Hematopoietic multipotent progenitor cell treated with erythropoietin and hydrocortisone succinate and interleukin-3 and kit ligand, for 15 days (in vitro differentiated cells): ENCODE measurements around the gene HAVCR1.
"Not testable (repeated sequence)": the region's sequence is repeated elsewhere in the genome, so short reads cannot be mapped to it uniquely, and the experiment has no call there.

Source experiments
- DNase-seq: peaks from one replicate; pipeline ENCODE4 v3.0.0-alpha.2; 2015; ENCODE audit warnings: low spot score

HAVCR1 gene

DNA sequence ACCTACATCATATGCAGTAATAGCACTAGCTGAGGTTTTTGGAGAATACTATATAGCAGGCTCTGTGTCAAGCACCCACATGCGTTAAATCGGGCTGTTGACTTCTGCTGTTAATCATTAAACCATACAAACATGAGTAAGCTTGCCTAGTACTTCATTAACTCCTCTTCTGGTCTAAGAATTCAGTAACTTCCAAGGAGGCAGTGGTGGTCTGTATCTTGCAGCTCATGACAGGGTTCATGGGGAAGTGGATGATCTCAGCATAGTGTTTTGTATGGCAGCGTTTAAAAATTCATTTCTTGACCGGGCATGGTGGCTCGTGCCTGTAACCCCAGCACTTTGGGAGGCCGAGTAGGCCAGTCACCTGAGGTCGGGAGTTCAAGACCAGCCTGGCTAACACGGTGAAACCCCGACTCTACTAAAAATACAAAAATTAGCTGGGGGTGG, at the start of gene HAVCR1:
HAVCR1 (minus strand) TSS at position 24 of the 447 bp plus-strand sequence. CDS start 1,173 bp downstream, outside the sequence.
- DNase-seq, result no peak

DNA sequence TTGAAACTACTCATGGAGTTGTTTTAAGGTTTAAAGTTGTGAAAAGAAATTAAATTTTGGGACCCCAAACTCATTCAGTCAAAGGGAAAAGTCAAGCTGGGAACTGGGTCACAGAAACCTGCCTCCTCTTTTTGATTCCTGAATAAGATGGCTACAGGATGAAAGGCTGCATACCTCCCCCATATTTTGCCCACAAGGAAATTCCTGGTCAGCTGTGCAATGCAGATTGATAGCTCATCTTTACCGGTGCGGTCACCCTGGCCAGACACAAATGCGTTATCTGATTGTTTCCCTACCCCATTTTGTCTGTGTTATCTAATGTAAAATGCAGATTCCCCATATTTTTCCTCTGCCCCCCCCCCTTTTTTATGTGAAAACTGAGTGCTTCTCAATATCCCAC, 48.6 kb upstream of the HAVCR1 start:
- DNase-seq, result no peak

DNA sequence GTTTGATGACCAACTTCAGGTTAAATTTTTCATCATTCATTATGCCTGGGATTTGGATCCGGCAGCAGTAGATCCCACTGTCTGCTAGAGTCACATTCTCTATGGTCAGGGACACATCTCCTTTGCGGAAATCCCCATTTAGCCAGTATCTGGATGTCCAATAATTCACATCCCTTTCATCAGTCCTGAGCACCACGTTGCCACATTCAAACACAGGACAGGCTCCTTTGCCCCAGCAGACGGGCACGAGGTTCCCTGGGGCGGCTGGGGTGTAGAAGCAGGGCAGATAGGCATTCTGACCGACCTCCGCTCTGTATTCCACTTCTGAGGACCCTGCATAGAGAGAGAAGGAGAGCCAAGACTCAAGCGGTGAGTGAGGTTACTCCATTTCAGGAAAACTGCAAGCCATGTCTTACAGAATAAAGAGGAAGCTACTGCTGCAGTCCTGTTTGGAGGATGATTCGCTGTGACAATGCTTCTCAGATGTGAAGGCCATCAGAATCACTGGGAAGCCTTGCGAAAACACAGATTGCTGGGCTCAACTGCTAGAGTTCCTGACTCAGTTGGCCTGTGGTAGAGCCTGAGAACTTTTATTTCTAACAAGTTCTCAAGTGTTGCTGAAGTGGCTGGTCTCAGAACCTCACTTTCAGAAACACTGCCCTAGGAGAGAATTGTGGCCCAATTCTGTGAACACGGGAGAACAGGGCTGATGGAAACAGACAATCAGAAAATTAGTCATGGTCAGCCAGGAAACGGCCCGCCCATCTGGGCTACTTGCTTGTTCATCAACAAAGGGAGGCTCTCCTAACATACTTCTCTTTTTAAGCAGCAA, 47.9 kb upstream of the HAVCR1 start:
- DNase-seq, result no peak

DNA sequence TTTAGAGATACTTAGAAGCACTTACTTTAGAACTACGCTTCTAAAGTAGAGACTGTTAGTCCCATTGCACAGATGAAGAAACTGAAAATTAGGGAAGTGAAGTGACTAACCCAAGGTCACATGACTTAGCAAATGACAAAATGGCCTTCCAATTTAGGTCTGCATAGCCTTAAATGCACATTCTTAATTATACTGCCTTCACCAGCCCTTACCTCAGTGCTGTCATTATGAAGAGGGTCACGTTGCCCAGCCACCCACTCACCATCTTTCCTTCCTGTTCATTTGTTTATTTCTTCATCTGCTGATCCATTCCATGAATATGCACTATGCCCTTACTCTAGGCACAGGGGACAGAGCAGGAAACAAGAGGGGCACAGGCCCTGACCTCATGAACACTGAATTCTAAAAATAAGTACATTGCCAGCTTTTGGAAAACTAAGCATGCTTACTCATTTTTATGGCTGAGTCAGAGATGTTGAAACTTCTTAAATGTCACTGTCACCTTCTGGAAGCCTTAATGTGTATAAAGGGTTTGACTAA, 41.3 kb upstream of the HAVCR1 start:
- no peak for DNase-seq

DNA sequence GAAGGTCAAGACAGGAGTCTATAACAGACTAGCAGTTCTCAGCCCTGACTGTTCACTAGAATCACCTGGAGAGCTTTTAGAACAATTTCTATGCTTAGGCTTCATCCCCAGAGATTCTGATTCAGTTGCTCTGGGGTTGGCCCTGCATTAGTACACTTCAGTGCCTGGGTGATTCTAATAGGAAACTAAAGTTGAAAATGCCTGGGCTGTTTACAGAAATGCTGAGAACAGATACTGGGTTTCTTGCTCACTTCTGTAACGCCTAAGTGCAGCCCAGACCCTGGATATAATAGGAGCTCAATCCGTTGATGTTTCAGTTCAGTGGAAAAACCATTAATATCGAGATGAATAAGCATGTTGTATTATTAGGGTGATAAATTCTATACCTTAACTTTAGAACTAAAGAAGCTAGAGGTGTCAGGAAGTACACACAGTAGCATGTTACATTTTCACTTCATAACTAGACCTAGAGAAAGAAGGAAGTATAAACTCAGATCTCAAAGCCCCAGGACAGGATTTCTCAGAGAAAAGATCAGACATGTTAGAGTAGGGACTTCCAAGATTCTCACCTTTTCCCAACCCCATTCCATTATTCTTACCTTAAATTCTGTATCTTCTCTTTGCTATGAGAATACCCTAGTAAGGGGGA, 29.6 kb upstream of the HAVCR1 start:
- DNase-seq, result no peak

GRCh38 chr5:157086751-157087359, 27.9 kb upstream of the HAVCR1 start:
- DNase-seq, result no peak

GRCh38 chr5:157085930-157086329, 27.0 kb upstream of the HAVCR1 start:
- no peak for DNase-seq

DNA sequence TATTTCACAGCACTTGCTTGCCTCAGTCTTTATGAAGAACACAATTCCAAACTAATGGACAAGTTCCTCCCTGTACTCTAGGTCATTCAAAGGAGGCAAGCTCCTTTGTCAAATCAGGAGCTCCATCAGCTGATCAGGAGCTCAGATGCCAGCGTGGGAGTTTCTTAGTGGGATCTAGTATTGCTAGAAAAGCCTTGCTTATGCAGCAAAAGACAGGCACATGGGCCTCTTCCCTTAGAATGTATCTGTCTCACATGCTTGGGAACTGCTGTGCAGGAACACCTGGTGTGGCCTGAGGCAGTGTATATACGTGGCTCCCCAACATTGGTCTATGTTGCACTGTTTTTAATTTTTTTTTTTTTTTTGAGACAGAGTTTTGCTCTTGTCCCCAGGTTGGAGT, 21.4 kb upstream of the HAVCR1 start:
- no peak for DNase-seq

DNA sequence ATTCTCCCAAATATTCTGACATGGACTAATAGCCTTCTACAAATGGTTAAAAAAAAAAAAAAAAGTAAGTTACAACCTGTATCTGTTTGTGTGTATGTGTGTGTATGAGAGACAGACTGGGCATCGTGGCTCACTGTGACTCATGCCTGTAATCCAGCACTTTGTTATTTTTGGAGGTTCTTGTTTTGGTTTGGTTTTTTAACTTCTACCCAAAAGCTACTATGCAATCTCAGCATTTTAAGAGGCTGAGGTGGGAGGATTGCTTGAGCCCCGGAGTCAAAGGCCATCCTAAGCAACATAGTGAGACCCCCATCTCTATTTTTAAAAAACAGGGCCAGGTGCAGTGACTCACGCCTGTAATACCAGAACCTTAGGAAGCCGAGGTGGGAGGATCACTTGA, 17.6 kb upstream of the HAVCR1 start:
- DNase-seq, result no peak

DNA sequence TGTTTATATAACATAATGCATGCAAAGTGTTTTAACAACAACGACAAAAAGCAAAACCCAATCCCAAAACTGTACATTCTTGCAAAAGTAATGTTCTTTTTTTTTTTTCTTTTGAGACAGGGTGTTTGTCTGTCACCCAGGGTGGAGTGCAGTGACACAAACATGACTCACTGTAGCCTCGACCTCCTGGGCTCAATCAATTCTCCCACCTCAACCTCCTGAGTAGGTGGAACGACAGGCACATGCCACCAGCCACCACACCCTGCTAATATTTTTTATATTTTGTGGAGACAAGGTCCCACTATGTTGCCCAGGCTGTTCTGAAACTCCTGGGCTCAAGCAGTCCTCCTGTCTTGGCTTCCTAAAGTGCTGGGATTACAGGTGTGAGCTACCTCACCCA, 13.6 kb upstream of the HAVCR1 start:
- DNase-seq, result no peak

DNA sequence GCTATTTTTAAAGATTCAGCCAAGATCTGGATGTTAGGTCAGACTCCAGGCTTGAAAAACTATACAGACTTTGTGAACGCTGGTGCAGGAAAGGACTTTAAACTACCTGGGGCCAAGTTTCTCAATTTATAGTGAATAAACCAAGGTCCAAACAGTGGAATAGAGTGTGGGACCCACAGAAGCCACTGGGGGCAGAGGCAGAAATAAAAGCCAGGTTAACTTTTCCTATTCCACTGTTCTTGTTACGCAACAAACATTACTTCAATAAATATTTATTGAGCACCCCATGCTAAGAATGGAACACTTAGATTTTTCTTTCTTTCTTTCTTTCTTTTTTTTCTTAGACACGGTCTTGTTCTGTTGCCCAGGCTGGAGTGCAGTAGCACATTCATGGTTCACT, 11.0 kb upstream of the HAVCR1 start:
- no peak for DNase-seq

DNA sequence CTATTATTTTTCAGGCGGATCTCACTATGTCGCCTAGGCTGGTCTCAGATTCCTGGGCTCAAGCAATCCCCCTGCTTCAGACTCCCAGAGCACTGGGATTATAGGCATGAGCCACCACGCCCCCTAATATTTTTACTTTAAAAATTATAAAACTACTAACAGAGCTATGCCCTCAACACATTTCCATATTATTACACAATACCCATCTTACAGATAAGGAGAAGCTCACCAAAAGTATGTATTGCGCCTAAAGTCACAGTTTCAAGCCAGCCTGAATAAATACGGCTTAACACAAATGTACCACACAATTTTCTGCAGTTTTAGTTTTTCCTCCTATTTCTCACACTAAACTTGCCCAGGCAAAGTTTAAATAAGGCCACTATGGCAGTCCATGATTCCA, 9.9 kb upstream of the HAVCR1 start:
- no peak for DNase-seq

GRCh38 chr5:157068339-157068738, 9.4 kb upstream of the HAVCR1 start:
- no peak for DNase-seq

DNA sequence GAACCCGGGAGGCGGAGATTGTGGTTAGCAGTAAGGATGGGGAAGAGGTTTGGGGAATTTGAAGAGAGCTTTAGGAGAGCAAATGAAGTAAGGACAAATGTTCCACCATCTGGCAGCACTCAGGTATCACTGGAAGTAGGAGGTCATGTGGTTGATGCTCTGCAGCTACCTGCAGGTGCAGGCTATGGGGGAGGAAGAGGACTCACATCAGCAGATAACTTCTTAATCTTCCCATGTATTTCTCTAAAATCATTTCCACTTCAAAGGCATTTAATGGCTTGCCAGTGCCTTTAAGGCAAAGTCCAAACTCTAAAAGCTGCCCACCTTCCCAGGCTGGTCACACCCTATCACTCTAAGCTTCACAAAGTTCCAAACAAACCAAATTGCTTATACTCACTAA, 8.1 kb upstream of the HAVCR1 start:
- no peak for DNase-seq

- DNase-seq, result no peak
Measured at GRCh38 chr5:157066080-157066479, 7.2 kb upstream of the HAVCR1 start.

DNA sequence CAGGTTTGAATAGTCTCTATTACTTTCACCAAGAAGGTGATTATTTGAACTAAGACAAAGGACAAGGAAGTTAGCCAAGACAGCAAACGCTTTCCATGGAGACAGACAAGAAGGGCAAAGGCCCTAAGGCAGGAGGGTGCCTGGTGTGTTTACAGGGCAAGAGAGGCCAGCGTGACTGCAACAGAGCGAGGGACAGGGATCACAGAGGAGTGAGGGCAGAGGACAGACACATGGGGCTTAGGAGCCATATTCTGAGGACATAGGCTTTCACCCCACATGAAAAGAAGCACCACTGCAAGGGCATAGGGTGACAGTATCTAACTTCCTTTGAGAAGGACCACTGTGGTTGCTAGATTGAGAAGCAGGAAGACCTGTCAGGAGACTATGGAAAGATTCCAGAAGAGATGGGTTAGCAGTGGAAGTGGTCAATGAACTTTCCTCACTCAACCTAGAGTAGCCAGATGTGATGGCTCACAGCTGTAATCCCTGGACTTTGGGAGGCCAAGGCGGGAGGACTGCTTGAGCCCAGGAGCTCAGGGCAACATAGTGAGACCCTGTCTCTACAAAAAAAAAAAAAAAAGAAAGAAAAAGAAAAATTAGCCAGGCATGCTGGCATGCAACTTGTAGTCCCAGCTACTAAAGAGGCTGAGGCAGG, 5.0 kb upstream of the HAVCR1 start:
- DNase-seq, result no peak

DNA sequence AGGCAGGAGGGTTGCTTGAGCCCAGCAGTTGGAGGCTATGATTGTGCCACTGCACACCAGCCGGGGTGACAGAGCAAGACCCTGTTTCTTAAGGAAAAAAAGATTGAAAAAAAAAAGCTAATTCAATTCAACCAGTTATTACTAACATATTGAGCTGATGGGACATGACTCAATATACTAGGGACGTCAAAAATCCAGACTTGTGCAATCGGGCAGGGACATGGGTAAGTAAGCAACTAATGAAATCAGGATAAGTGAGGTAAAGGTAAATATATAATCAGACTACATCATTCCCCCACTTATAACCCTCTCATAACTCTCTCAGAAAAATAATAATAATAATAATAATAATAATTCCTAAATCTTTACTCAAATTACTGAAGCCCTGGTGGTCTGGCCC, 975 bp upstream of the HAVCR1 start:
- no peak for DNase-seq

GRCh38 chr5:157057459-157058370, 1.2 kb downstream of the HAVCR1 start:
- DNase-seq, result no peak

DNA sequence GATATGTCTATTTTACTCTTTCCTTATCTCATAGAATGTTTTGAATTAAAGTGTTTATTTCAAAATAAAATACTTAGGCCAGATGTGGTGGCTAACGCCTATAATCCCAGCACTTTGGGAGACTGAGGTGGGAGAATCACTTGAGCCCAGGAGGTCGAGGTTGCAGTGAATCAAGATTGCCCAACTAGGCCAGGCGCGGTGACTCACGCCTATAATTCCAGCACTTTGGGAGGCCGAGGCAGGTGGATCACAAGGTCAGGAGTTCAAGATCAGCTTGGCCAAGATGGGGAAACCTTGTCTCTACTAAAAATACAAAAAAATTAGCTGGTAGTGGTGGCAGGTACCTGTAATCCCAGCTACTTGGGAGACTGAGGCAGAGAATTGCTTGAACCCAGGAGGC, 2.1 kb downstream of the HAVCR1 start:
- not testable (repeated sequence) for DNase-seq

- DNase-seq, result no peak
Measured at GRCh38 chr5:157051604-157052245, 7.2 kb downstream of the HAVCR1 start.

DNA sequence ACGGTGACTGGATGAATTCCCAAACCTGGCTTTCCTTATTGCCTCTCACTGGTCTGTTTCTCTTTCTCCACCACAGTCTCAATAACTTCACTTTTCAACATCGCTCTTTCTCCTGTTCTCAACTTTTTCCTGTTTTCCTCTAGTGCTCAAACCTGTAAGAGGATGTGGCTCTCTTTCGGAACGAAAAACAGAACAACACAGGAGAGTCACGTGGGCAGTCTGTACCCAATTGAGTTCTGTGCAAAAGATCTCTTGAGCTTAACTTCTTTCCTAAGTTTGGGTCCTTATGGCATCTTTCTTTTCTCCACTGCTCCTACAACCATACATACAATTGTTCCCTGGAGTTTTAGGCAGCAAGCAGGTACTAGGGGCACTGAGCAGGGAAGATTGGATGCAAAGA, 8.9 kb downstream of the HAVCR1 start:
- DNase-seq, result no peak
